Parathyroid adenoma (tissue), 2 donors: ENCODE measurements around the gene DDX1.

Experiments
- H2AFZ ChIP-seq: fragments of 300-600 bp; sonication (generic); one replicate; pipeline ENCODE4 v1.7.0; 2017; ENCODE audit warnings: antibody characterized with exemption, mild to moderate bottlenecking
- H3K27ac ChIP-seq: fragments of 300-600 bp; sonication (generic); one replicate; pipeline ENCODE4 v1.7.0; 2017
- H3K27me3 ChIP-seq: fragments of 300-600 bp; sonication (generic); one replicate; pipeline ENCODE4 v1.7.0; 2017; ENCODE audit warnings: low read length; ENCODE audit not compliant: control insufficient read depth, insufficient read depth
- H3K36me3 ChIP-seq: fragments of 300-600 bp; sonication (generic); one replicate; pipeline ENCODE4 v1.7.0; 2017; ENCODE audit warnings: low read length; ENCODE audit not compliant: control insufficient read depth, insufficient read depth
- H3K4me1 ChIP-seq: fragments of 300-600 bp; sonication (generic); one replicate; pipeline ENCODE4 v1.7.0; 2017; ENCODE audit warnings: control low read depth
- H3K4me2 ChIP-seq: fragments of 300-600 bp; sonication (generic); one replicate; pipeline ENCODE4 v1.7.0; 2017; ENCODE audit warnings: low read length
- H3K4me3 ChIP-seq: fragments of 300-600 bp; sonication (generic); one replicate; pipeline ENCODE4 v1.7.0; 2017; ENCODE audit warnings: low read depth, low read length
- H3K79me2 ChIP-seq: fragments of 300-600 bp; sonication (generic); one replicate; pipeline ENCODE4 v1.7.0; 2017; ENCODE audit warnings: control low read depth
- H3K9ac ChIP-seq: fragments of 300-600 bp; sonication (generic); one replicate; pipeline ENCODE4 v1.7.0; 2017; ENCODE audit warnings: mild to moderate bottlenecking
- H3K9me3 ChIP-seq: fragments of 300-600 bp; sonication (generic); one replicate; pipeline ENCODE4 v1.7.0; 2017; ENCODE audit warnings: low read length; ENCODE audit not compliant: control insufficient read depth
- CTCF ChIP-seq: fragments of 300-600 bp; sonication (generic); IDR thresholded peaks from one replicate; pipeline ENCODE4 v1.7.0; 2017; ENCODE audit warnings: antibody characterized with exemption, mild to moderate bottlenecking
- donor health status: primary hyperparathyroidism.

The DDX1 gene

GRCh38 chr2:15653806-15654726, 62.4 kb downstream of the DDX1 start:
- Histone ChIP-seq H3K4me3 (no peak overlapping the region), H3K36me3 (no peaks in the 10 kb centered on the region), H3K79me2 (no peaks in the 10 kb centered on the region), H3K9ac (no peak overlapping the region), H2AFZ (no peak overlapping the region), H3K27me3 (no peaks in the 10 kb centered on the region), H3K27ac (no peak overlapping the region), H3K4me2 (no peak overlapping the region), H3K9me3 (no peaks in the 10 kb centered on the region), H3K4me1 (no peaks in the 10 kb centered on the region)
- no peak for TF ChIP-seq CTCF

- H3K4me1 ChIP-seq: no peaks in the 10 kb centered on the region
- H3K4me2 ChIP-seq: no peak overlapping the region
- no peaks in the 10 kb centered on the region for H3K36me3 ChIP-seq
- H3K27ac ChIP-seq: no peak overlapping the region
- H3K79me2 ChIP-seq: no peaks in the 10 kb centered on the region
- H3K27me3 ChIP-seq: no peaks in the 10 kb centered on the region
- H3K9ac ChIP-seq: no peak overlapping the region
- no peak overlapping the region for H3K4me3 ChIP-seq
- no peak overlapping the region for H2AFZ ChIP-seq
- TF ChIP-seq CTCF: no peak
- H3K9me3 ChIP-seq: no peaks in the 10 kb centered on the region
These were observed 63.0 kb downstream of the DDX1 start for GRCh38 chr2:15654727-15655073.

- Histone ChIP-seq H3K79me2 (no peaks in the 10 kb centered on the region), H3K4me3 (no peak overlapping the region), H3K4me2 (no peak overlapping the region), H3K4me1 (no peaks in the 10 kb centered on the region), H3K36me3 (no peaks in the 10 kb centered on the region), H3K9me3 (no peaks in the 10 kb centered on the region), H3K27me3 (no peaks in the 10 kb centered on the region), H2AFZ (no peak overlapping the region), H3K27ac (no peak overlapping the region), H3K9ac (no peak overlapping the region)
- no peak for TF ChIP-seq CTCF
These were observed 63.6 kb downstream of the DDX1 start for GRCh38 chr2:15655123-15655887.

GRCh38 chr2:15656090-15656489, 64.4 kb downstream of the DDX1 start:
- no peak overlapping the region for H3K27ac ChIP-seq
- H3K36me3 ChIP-seq: no peaks in the 10 kb centered on the region
- no peak for TF ChIP-seq CTCF
- no peaks in the 10 kb centered on the region for H3K9me3 ChIP-seq
- no peaks in the 10 kb centered on the region for H3K4me1 ChIP-seq
- H2AFZ ChIP-seq: no peak overlapping the region
- no peak overlapping the region for H3K4me2 ChIP-seq
- H3K79me2 ChIP-seq: no peaks in the 10 kb centered on the region
- H3K9ac ChIP-seq: no peak overlapping the region
- H3K27me3 ChIP-seq: no peaks in the 10 kb centered on the region
- no peak overlapping the region for H3K4me3 ChIP-seq
